ENCODE results near the gene OCEL1. TPM values are rescaled to one million over a fixed set of nuclear protein-coding genes. Genes with fewer than 3 reads are reported as not detected.

OCEL1 gene
- total RNA-seq, 2 donors from 2014 or later = 12.4 to 13.3 TPM

GRCh38 chr19:17234911-17235299 is 8.9 kb downstream of the OCEL1 start:
- no peak for TF ChIP-seq CTCF (IDR thresholded peaks at IDR 0.05)
- Histone ChIP-seq H3K4me1 (ENCODE audit: control insufficient read depth in 1 of 2, low read depth in 2 of 2) (peaks cover 12 to 23% of the 10 kb centered on the region in 2 donors), H3K27me3 (replicated peaks; ENCODE audit: insufficient read depth) (no peaks in the 10 kb centered on the region), H3K9me3 (no peaks in the 10 kb centered on the region), H3K27ac (peak overlapping the region; percentile 50 to 60), H3K36me3 (peaks cover 8% of the 10 kb centered on the region), H3K4me3 (peak overlapping the region; percentile 76)
- ATAC-seq (ENCODE audit: insufficient number of reproducible peaks, low FRiP score, low read depth) = no peak
- DNase-seq (ENCODE audit: low spot score) = no peak

GRCh38 chr19:17235300-17235970 is 9.4 kb downstream of the OCEL1 start:
- Histone ChIP-seq H3K27ac (peak overlapping the region; percentile 50 to 60), H3K9me3 (no peaks in the 10 kb centered on the region), H3K36me3 (peaks cover 9% of the 10 kb centered on the region), H3K4me1 (ENCODE audit: control insufficient read depth in 1 of 2, low read depth in 2 of 2) (peaks cover 12 to 23% of the 10 kb centered on the region in 2 donors), H3K4me3 (peak overlapping the region; percentile 76), H3K27me3 (replicated peaks; ENCODE audit: insufficient read depth) (no peaks in the 10 kb centered on the region)
- DNase-seq (ENCODE audit: low spot score) (no peak), ATAC-seq (ENCODE audit: insufficient number of reproducible peaks, low FRiP score, low read depth) (no peak)
- TF ChIP-seq CTCF (IDR thresholded peaks at IDR 0.05) = peak; percentile 50

GRCh38 chr19:17235971-17236777 is 10.1 kb downstream of the OCEL1 start:
- DNase-seq (ENCODE audit: low spot score) (no peak), ATAC-seq (ENCODE audit: insufficient number of reproducible peaks, low FRiP score, low read depth) (no peak)
- Histone ChIP-seq H3K4me1 (ENCODE audit: control insufficient read depth in 1 of 2, low read depth in 2 of 2) (peaks cover 14 to 25% of the 10 kb centered on the region in 2 donors), H3K27ac (peak overlapping the region; percentile 53 to 64), H3K4me3 (peak overlapping the region; percentile 76), H3K9me3 (no peaks in the 10 kb centered on the region), H3K27me3 (replicated peaks; ENCODE audit: insufficient read depth) (no peaks in the 10 kb centered on the region), H3K36me3 (peaks cover 12% of the 10 kb centered on the region)
- TF ChIP-seq CTCF (IDR thresholded peaks at IDR 0.05) = no peak

GRCh38 chr19:17236811-17237543 is 11.0 kb downstream of the OCEL1 start:
- no peak for TF ChIP-seq CTCF (IDR thresholded peaks at IDR 0.05)
- Histone ChIP-seq H3K27ac (peak overlapping the region; percentile 53 to 64), H3K27me3 (replicated peaks; ENCODE audit: insufficient read depth) (no peaks in the 10 kb centered on the region), H3K9me3 (no peaks in the 10 kb centered on the region), H3K36me3 (peaks cover 12% of the 10 kb centered on the region), H3K4me3 (no peak overlapping the region), H3K4me1 (ENCODE audit: control insufficient read depth in 1 of 2, low read depth in 2 of 2) (peaks cover 20 to 33% of the 10 kb centered on the region in 2 donors)
- DNase-seq (ENCODE audit: low spot score) (no peak), ATAC-seq (ENCODE audit: insufficient number of reproducible peaks, low FRiP score, low read depth) (no peak)

Data from thoracic aorta (tissue), 2 donors.